ENCODE measurements around the gene TAC3.
"Not testable (repeated sequence)": the region's sequence is repeated elsewhere in the genome, so short reads cannot be mapped to it uniquely, and the experiment has no call there.

Gene TAC3

GRCh38 chr12:57033431-57033830, 17.1 kb upstream of the TAC3 start:
- DNase-seq (ENCODE audit: low read depth) = no peak

- DNase-seq (ENCODE audit: low read depth) = no peak
Observed at GRCh38 chr12:57031789-57032188, 15.5 kb upstream of the TAC3 start.

GRCh38 chr12:57031138-57031725, 14.9 kb upstream of the TAC3 start:
- no peak for DNase-seq (ENCODE audit: low read depth)

- DNase-seq (ENCODE audit: low read depth) = no peak
Observed at GRCh38 chr12:57029457-57029856, 13.1 kb upstream of the TAC3 start.

- DNase-seq (ENCODE audit: low read depth) = no peak
Observed at GRCh38 chr12:57027805-57028153, 11.4 kb upstream of the TAC3 start.

GRCh38 chr12:57027011-57027804, 10.9 kb upstream of the TAC3 start:
- DNase-seq (ENCODE audit: low read depth) = no peak

- no peak for DNase-seq (ENCODE audit: low read depth)
Observed at GRCh38 chr12:57025196-57025595, 8.9 kb upstream of the TAC3 start.

GRCh38 chr12:57022324-57022723, 6.0 kb upstream of the TAC3 start:
- not testable (repeated sequence) for DNase-seq (ENCODE audit: low read depth)

GRCh38 chr12:57019983-57020719, 3.8 kb upstream of the TAC3 start:
- DNase-seq (ENCODE audit: low read depth) = no peak

- DNase-seq (ENCODE audit: low read depth) = no peak
Observed at GRCh38 chr12:57018906-57019305, 2.6 kb upstream of the TAC3 start.

- not testable (repeated sequence) for DNase-seq (ENCODE audit: low read depth)
Observed at GRCh38 chr12:57018353-57018752, 2.0 kb upstream of the TAC3 start.

GRCh38 chr12:57012600-57013465, 3.5 kb downstream of the TAC3 start:
- no peak for DNase-seq (ENCODE audit: low read depth)

- DNase-seq (ENCODE audit: low read depth) = no peak
Observed at GRCh38 chr12:57011438-57012424, 4.6 kb downstream of the TAC3 start.

- no peak for DNase-seq (ENCODE audit: low read depth)
Observed at GRCh38 chr12:57010627-57011247, 5.6 kb downstream of the TAC3 start.

- DNase-seq (ENCODE audit: low read depth) = no peak
Observed at GRCh38 chr12:57009949-57010626, 6.2 kb downstream of the TAC3 start.

- DNase-seq (ENCODE audit: low read depth) = no peak
Observed at GRCh38 chr12:57008178-57008577, 8.2 kb downstream of the TAC3 start.

- DNase-seq (ENCODE audit: low read depth) = no peak
Observed at GRCh38 chr12:57006809-57007475, 9.4 kb downstream of the TAC3 start.

- DNase-seq (ENCODE audit: low read depth) = peak; percentile 59
Observed at GRCh38 chr12:57005980-57006808, 10.1 kb downstream of the TAC3 start, which contains the start of gene ZBTB39. Gene ZBTB39 (minus strand): TSS chr12:57006546. CDS start chr12:57004917, 1,629 bp downstream.
